Activated T-cell treated with anti-CD3 and anti-CD28 coated beads for 48 hours (primary cell): ENCODE data around the gene PCP2.

Source experiments
- DNase-seq: peaks from one replicate; pipeline ENCODE4 v3.0.0-alpha.2; 2020; ENCODE audit warnings: low read depth

PCP2 gene

GRCh38 chr19:7596211-7596937 is 37.1 kb downstream of the PCP2 start:
- no peak for DNase-seq

- peak; percentile 47 for DNase-seq
These were observed 37.9 kb downstream of the PCP2 start, which contains the start of gene CAMSAP3 for GRCh38 chr19:7595466-7596133. Gene CAMSAP3, plus strand, starts transcription at chr19:7595863. Its CDS starts 140 bp downstream, at chr19:7596003.

- no peak for DNase-seq
These were observed 43.3 kb downstream of the PCP2 start for GRCh38 chr19:7590256-7590655.

GRCh38 chr19:7589822-7590221 is 43.7 kb downstream of the PCP2 start:
- no peak for DNase-seq

- DNase-seq, result no peak
These were observed 51.1 kb downstream of the PCP2 start for GRCh38 chr19:7582446-7582845.
